22Rv1 (cell line): ENCODE data around the gene ADK.

Experiments used
- CTCF ChIP-seq: fragments of 450-650 bp; IDR thresholded peaks from 2 replicates; pipeline ENCODE4 v1.5.1; 2017; ENCODE audit warnings: mild to moderate bottlenecking
- ZFX ChIP-seq: fragments of 450-650 bp; IDR thresholded peaks from 2 replicates; pipeline ENCODE4 v1.6.1; 2017; ENCODE audit warnings: antibody characterized with exemption, borderline replicate concordance

- TF ChIP-seq CTCF, result no peak
- no peak for TF ChIP-seq ZFX
Observed at GRCh38 chr10:74213019-74213418, 62.0 kb downstream of the ADK start.
